ENCODE results near the gene WDR59.
"Not testable (repeated sequence)": the region's sequence is repeated elsewhere in the genome, so short reads cannot be mapped to it uniquely, and the experiment has no call there.

DNA sequence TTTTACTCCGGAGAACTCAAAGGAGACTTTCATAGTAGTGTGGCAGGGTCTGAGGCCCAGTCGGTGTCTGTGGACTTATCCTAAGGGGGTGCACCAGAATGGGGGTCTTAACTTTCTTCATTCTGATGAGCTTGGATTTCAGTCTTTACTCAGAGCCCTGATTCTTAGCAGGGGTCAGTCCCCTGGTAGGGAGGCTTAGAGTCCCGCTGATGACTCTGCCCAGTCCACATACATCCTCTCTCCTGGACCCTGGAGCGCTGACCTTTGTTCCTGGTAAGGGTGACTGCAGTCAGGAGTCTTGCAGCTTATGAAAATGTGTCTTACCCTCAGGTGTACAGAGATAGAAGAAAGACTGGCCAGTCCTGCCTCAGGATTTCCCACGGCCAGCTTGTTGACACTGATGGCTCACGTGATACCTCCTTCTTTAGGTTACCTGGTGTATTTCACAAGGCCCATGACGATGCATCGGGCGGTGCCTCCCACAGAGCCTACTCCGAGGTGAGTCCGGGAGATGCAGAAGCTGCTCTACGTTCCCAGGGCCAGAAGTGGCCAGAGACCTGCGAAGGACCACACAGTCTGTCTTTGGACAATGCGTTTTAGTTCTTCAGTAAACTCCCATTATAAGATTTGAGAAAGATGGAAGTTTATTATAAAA is 141.4 kb downstream of the WDR59 start:
- TF ChIP-seq, protein P1, sequence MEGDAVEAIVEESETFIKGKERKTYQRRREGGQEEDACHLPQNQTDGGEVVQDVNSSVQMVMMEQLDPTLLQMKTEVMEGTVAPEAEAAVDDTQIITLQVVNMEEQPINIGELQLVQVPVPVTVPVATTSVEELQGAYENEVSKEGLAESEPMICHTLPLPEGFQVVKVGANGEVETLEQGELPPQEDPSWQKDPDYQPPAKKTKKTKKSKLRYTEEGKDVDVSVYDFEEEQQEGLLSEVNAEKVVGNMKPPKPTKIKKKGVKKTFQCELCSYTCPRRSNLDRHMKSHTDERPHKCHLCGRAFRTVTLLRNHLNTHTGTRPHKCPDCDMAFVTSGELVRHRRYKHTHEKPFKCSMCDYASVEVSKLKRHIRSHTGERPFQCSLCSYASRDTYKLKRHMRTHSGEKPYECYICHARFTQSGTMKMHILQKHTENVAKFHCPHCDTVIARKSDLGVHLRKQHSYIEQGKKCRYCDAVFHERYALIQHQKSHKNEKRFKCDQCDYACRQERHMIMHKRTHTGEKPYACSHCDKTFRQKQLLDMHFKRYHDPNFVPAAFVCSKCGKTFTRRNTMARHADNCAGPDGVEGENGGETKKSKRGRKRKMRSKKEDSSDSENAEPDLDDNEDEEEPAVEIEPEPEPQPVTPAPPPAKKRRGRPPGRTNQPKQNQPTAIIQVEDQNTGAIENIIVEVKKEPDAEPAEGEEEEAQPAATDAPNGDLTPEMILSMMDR (IDR thresholded peaks at IDR 0.05): not testable (repeated sequence)
- TF ChIP-seq POLR2A (IDR thresholded peaks at IDR 0.05): not testable (repeated sequence)
